ENCODE data around the gene AKR1B15.
"Not testable (repeated sequence)": the region's sequence is repeated elsewhere in the genome, so short reads cannot be mapped to it uniquely, and the experiment has no call there.

The AKR1B15 gene

DNA sequence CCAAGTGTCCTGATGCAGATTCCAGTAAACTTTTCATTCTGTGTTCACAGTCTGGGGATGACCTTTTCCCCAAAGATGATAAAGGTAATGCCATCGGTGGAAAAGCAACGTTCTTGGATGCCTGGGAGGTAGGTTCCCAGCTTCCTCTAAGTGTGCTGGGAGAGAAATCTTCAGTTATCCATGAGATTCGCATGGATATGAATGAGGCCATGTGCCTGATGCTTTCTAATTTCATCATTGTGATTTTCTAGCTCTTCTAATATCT, 16.0 kb upstream of the AKR1B15 start:
- DNase-seq (ENCODE audit: low read depth): no peak

DNA sequence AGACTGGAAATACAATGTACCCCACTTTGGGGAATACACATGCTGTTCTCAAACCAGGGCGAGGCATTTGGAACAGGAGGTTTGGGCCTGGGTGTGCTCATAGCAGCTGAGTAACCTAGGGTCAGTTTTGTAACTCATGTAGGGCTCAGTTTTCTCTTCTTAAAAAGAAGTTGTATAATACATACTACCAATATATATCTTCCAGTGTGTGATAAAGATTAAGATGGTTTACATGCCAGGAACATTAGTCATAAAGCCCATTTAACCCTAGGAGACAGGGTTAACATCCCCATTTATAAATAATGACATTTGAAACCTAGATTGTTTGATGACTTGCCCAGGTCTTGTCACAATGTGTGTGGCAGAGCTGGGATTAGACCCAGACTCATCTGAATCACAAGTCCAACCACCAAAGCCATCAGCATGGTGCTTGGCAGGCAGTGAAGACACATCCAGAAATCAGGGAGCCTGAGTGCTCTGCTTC, 15.6 kb upstream of the AKR1B15 start:
- DNase-seq (ENCODE audit: low read depth): peak; percentile 27

DNA sequence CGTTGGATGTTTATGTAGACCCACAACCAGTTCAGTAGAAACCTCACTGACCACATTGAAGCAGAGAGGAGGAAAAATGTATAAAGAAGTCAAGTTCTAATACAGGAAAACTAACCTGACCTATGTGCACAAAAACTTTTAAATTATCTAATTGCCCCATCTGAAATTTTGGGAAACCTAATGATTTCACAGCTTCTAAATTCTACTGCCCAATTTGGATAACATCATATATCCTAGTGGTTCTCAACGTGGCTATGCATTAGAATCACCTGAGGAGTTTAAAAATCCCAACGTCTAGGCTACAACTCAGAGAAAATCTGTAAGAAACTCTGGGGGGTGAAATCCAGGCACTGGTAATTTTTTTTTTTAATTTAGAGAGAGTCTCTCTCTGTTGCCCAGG, 14.3 kb upstream of the AKR1B15 start:
- DNase-seq (ENCODE audit: low read depth): no peak

DNA sequence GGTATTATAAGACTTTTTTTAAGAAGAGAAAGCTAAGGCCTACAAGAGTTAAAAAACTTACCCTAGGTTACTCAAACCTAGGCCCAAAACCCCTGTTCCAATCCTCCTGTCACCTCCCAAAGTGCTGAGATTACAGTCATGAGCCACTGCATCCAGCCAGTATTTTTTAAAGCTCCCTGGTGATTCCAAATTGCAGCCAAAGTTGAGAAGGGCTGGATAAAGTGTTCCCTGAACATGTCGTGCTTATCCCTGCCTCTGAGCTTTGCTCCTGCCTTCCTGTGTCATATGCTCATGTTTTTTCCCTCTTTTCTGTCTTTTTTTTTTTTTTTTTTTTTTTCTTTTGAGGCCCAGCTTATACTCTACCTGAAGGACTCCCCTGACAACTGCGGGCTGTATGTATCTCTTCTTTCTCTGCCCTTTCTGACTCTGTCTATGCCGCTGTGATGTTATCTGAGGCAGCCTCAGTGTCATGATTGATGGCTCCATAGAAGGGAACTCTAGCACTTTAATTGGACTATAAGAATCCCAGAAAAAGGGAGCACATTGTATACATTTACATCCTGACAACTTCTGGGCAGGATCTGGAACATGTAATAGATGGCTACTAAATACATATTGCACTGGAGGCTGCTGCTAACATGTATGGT, 13.5 kb upstream of the AKR1B15 start:
- no peak for DNase-seq (ENCODE audit: low read depth)

DNA sequence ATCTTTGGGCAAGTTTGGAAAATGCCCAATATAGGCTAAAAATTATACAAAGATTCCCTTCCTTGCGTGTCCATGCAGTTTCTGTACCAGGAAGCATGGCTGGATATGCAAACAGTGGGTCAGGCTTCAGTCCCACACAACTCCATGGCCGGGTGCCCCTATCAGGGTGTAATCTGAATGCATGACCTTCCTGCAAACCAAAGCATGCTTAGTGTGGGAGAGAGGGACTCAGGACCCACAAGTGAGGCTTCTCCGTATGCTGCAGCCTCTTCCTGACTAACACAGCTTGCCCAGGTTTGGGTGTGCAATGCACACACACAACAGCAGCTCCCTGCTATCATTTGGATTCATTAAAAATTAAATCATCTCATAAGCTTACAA, 13.0 kb upstream of the AKR1B15 start:
- DNase-seq (ENCODE audit: low read depth): no peak

DNA sequence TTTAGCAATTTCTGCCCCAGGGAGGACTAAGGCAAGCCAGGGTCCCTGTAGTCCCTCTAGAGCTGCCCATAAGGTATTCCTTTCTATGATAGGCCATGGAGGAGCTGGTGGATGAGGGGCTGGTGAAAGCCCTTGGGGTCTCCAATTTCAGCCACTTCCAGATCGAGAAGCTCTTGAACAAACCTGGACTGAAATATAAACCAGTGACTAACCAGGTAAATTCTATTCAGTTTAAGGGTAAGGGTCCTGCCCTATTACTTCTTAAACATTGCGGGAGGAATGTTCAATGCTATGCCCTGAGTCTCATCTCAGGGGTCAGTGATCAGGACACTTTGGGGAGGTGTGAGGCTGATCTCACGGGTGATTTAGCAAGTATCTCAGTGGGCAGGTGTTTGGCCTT, 12.4 kb upstream of the AKR1B15 start:
- not testable (repeated sequence) for DNase-seq (ENCODE audit: low read depth)

DNA sequence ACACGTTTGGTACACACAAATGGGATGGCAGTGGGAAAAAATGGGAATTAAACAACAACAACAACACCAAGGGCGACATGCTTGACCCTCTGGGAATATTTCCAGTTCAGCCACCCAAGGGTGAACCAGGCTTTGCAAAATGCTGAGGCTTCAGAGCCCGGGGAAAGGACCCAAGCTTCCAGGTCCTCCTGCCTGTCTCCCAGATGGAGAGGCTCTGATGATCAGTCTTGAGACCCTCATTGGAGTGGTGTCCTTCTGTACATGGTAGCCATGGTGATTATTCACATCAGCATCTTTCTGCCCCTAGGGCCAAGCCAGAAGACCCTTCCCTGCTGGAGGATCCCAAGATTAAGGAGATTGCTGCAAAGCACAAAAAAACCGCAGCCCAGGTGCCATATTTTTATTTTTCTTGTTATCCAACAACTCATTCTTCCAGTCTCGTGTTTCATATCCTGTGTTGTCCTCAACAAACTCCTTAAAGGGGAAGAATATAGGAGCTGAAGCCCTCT, 11.6 kb upstream of the AKR1B15 start:
- DNase-seq (ENCODE audit: low read depth): not testable (repeated sequence)

DNA sequence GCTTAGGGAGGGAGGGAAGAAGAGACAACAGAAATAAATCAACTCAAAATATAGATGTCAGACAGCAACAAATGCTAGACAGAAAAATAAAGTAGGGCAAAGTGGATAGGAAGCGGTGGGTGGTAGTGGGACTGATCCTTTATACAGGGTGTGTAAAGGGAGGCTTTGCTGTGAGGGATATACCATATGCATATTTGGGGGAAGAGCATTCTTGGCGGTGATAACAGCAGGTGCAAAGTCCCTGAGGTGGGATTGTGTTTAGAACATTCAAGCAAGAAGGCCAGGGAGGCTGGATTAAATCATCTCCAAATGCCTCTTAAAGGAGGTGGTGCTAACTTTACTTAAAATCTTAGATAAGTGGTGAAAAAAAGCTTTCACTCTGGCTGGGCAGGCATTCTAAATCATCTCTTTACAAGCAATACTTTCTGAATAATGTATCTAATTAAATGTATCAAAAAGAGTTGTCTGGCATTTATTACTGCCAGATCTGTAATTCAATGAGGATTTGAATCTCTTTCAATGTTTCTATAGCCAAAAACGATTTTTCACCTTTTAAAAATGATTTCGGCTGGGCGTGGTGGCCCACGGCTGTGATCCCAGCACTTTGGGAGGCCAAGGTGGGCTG, 9.4 kb upstream of the AKR1B15 start:
- no peak for DNase-seq (ENCODE audit: low read depth)

DNA sequence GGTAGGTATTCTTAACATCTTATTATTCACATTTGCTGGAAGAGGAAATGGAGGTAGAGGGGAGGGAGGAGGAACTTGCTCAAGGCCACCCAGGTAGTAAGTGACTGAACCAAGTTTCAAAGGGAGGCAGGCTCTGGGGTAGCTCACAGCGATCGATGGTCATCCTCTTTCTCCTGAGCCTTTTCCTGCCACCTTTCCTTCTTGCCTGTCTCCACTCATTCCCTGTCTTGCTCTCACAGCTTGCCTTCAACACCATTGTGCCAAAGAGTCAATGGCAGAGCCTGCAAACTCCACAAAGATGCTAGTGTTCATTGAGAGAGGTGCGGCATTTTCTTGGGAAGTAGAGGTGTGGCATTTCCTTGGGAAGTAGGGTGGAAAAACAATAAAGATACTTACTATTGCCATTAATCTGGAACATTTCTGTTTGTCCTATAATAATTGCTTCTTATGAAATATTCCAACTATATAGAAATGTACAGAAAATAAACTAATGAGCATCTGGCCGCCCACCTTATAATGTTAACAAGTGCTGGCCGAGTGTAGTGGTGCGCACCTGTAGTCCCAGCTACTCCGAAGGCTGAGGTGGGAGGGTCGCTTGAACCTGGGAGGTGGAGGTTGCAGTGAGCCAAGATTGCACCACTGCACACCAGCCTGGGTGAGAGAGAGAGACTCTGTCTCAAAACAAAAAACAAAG, 7.3 kb upstream of the AKR1B15 start:
- DNase-seq (ENCODE audit: low read depth): not testable (repeated sequence)

DNA sequence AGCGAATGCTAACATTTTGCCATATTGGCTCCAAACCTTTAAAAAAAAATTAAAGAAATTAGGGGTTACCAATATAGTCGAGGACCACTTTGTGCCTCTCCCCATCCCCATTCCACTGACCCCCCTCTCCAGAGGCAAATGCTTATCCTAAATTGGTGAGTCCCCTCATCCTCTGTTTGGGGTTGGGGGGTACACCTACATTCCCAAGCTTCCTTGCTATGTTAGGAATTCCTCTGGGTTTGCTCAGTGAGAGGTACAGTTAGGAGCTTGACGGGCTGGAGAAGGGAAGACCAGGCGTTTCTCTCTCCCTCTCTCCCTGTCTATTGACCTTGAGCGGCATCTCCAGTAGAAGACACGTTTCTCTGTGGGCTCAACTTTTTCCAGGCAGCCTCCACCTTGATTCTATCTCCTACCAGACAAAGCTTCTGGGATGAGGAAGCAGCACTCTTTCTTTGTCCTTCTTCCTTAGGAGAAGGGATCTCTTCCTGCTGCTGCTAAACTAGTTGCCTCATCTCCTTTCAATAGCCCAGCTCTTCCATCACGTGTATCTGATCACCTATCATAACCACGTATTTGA, 6.6 kb upstream of the AKR1B15 start:
- DNase-seq (ENCODE audit: low read depth): no peak

DNA sequence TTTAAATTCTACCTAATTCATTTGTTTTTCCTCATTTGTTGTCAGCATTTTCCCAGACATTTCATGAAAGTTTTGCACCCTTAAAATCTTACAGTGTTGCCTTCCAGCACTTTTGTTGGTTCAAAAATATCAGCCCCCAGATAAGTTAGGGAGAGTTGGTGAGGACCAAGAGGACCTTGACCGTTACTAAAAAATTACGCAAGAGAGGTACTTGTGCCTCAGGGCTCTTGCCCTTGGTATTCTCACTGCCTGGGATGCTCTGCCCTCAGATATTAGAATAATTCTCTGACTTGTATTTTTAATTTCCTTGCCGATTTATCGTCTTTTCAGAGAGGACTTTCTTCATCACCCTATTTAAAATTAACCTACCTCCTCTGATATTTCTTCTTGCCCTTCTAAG, 3.5 kb upstream of the AKR1B15 start:
- DNase-seq (ENCODE audit: low read depth): no peak

DNA sequence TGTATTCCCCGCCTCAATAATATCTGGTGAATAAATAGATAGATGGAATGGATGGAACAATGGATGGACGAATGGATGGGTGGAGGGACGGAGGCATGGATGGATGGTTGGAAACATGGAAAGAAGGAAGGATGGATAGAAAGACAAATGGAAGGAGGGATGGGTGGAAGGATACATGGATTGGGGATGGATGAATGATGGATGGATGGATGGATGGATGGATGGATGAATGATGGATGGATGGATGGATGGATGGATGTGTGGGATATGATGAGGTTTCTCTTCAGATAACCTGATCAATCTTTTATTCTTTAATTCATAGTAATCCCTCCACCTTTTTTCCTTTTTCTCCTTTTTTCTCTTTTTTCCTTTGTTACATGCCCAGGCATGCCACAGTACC, 3.0 kb upstream of the AKR1B15 start:
- no peak for DNase-seq (ENCODE audit: low read depth)

DNA sequence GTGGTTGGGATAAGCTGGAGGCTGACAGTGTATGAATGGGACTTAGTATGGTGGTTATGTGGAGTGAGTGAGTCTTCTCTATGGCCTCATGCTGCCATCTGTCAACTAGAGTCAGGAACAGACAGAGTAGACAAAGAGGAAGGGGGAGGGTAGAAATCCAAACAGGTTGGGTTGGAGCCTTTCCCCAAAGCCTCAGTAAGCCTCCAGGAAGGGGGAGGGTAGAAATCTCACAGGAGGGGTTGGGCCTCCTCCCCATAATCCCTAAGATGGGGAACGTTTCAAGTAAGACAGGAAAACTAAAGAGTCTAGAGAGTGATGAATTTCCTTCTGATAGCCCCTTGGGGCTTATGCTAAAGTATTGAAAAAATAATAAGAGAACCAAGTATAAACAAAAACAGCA, 2.0 kb upstream of the AKR1B15 start:
- DNase-seq (ENCODE audit: low read depth): no peak

DNA sequence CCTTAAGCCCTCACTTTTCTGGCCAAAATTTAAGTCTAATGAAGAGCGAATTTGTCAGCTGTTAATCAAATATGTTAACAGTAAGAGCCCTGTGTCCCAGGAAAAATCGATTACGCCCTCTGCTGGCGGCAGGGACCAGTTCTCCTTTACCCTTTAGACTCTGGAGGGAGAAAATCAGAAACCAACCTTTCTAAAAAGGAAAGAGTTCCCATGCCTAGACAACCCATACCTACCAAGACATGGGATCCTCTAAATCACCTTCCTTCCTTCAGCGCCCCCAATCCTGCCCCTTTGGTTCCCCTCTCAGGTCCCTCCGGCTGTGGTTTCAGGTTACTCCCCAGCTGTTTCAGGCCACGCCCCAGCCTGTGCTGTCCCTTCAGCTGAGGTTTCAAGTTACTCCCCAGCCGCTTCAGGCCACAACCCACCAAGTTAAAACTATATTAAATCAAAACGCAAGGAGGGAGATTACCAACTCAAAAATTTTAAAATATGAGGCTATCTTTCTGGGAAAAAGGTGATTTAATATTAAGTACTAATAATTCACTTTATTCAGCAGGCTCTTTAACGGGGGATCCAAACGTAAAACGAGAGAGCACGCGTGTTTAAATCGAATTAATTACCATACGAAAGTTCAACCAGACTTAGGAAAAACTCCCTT, 1.4 kb upstream of the AKR1B15 start:
- peak; percentile 81 for DNase-seq (ENCODE audit: low read depth)

DNA sequence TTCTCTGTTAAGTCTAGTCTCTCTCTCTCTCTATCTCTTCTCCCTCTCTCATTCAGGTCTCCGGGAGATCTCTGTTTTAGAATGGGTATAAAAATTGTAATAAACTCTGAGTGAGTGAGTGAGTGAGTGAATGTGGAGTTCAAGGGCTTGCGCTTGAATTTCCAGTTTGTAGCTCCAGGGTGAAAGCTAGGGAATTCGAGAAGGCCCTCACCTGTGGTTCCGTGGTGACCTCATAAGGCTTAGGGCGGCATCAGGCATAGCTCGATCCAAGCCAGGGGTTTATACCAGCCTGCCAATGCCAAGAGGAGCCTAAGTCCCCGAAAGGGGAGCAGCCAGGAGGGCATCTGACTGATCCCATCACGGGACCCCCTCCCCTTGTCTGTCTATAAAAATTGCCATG, 456 bp downstream of the AKR1B15 start:
- DNase-seq (ENCODE audit: low read depth): no peak

DNA sequence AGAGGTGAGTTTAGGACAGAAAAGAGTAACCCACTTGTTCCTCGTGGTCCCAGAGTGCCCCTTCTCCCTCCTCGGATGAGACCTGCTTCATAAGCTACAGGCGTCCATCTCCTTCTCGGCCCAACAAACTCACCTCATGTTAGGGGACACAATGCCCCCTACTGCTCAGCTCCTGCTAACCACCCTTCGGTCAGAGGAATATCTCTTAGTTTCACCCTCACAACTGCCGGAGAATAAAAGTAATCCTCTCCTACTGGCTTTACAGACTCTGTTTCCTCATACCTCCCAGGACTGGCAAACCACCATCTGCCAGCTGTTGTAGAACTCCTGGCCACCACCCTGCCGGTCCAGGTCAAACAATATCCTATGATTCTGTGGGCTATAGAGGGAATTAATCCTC, 3.2 kb downstream of the AKR1B15 start:
- DNase-seq (ENCODE audit: low read depth): peak; percentile 16

DNA sequence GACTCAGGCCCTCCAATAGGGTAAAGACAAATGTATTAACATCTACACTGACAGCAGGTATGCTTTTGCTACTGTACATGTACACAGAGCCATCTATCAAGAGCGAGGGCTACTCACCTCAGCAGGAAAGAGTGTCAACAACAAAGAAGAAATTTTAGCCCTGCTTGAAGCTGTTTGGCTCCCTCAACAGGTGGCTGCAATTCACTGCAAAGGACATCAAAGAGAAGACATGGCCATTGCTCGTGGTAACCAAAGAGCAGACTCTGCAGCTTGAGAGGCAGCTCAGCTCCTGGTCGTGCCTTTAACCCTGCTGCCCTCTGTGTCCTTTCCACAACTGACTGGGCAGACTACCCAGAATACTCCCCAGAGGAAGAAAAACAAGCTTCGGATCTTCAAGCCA, 5.1 kb downstream of the AKR1B15 start:
- peak; percentile 17 for DNase-seq (ENCODE audit: low read depth)

DNA sequence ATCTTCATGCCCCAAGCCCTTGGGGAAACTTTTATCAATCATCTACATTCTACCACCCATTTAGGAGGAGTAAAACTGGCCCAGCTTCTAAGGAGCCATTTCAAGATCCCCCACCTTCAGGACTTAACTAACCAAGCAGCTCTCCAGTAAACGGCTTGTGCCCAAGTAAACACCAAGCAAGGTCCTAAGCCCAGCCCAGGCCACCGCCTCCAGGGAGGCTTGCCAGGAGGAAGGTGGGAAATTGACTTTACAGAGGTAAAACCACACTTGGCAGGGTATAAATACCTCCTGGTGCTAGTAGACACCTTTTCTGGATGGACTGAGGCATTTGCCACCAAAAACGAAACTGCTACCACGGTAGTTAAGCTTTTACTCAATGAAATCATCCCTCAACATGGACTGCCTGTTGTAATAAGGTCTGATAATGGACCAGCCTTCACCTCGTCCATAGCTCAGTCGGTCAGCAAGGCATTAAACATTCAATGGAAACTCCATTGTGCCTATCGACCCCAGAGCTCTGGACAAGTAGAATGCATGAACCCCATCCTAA, 5.6 kb downstream of the AKR1B15 start:
- no peak for DNase-seq (ENCODE audit: low read depth)

DNA sequence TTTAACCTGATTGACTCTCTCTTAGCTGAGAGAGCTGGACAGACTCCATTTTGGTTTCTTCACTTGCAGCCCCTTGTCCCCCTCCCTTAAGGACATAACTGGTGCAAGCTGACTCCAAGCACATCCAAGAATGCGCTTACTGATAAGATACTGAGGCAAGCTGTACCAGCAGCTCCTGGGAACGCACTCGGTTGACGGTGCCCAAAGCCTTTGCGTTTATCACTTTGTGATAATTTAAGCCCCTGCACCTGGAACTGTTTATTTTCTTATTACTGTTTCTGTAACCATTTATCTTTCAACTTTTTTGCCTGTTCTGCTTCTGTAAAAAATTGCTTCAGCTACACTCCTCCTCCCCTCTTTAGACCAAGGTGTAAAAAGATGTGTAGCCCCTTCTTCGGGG, 8.5 kb downstream of the AKR1B15 start:
- no peak for DNase-seq (ENCODE audit: low read depth)

DNA sequence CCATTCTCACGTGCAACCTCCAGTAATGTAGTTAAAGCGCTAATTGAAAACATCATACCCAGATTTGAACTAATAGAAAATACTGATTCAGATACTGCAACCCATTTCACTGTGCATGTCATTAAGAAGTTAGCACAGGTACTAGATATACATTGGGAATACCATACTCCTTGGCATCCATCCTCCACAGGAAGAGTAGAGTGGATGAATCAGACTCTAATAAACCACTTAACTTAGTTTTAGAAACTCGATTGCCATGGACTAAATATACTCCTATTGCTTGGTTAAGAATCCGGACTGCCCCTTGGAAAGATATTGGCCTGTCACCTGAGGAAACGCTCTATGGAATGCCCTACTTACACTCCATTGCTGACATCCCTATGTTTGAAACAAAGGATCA, 9.5 kb downstream of the AKR1B15 start:
- no peak for DNase-seq (ENCODE audit: low read depth)

DNA sequence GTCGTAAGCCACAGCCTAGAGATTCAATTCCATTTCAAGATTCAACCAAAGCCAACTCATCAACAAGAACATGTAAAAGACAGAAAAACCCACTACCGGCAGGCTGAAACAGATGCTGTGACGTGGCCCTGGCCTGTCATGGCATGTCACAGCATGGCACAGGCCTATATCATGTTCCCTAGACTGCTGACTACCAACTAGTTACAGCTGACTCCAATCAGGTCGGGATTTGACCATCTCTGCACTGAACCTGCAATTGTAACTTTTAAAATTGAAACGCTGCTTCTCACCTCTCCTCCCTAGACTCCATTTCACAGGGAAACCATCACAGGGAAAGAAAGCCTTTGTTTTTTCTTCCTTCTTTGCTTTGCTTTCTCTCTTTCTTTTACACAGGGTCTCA, 12.7 kb downstream of the AKR1B15 start:
- DNase-seq (ENCODE audit: low read depth): not testable (repeated sequence)

DNA sequence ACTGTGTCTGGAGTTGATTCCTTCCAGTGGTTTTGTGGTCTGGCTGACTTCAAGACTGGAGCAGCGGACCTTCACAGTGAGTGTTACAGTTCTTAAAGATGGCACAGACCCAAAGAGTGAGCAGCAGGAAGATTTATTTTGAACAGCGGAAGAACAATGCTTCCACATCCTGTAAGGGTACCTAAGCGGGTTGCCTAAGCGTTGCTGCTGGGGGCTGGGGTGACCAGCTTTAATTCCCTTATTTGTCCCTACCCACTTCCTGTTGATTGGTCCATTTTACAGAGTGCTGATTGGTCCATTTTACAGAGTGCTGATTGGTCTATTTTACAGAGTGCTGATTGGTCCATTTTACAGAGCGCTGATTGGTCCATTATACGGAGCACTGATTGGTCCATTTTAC, 13.2 kb downstream of the AKR1B15 start:
- DNase-seq (ENCODE audit: low read depth): peak; percentile 68
